ENCODE data around the gene TCF19.

TCF19 gene

DNA sequence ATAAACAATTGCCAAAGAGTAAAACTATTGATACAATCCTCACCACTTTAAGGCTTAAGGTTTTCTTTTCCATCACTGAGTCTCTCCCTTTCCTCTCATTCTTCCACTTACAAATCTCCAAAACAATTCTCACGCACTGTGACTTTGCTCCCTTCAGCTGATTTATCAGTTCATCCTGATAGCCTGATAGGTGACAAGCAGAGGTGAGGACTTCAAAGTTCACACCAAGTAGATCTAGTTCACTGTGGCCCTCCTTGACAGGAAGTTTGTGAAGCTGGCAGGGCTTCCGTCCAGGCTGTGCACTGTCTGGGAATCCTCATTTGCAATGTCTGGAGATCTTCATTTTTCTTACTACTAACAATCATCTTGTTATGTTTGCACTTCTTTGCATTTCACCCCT is 47.2 kb downstream of the TCF19 start:
- no peak for DNase-seq (ENCODE audit: low read depth in 2 of 2)

DNA sequence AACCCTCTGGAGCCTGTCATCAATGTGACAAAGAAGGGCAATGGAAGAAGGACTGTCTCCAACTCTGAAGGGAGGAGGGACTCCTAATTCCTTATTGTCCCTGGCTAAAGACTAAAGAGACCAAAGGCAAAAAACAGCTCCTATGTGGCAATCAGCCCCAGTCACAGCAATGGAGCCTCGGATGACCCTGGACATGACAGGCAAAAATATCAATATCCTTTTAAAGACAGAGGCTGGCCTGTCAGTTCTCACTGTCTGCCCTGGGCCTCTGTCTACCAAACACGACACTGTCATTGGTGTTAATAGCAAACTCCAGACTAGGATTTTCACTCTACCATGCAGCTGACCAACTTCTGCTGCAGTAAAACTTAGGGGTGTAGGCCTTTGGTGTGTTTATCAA is 50.1 kb downstream of the TCF19 start:
- no peak for DNase-seq (ENCODE audit: low read depth in 2 of 2)

DNA sequence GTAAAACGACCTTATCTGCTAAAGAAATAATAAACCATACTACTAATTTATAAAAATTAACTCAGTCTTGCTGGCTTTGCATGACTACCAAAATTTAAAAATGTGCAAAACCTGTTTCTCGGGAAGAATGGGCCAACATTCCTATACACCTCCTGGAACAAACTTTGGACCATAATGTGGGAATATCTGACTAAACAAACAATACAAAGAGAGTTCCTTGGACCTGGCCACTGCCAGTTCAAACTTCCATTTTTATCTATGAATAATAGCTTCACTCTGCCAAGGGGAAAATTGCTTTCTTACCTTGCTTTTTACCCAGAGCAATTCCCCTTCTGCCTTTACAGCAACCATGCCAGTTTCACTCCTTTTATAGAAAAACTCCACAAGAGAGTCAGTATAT is 50.7 kb downstream of the TCF19 start:
- no peak for DNase-seq (ENCODE audit: low read depth in 2 of 2)

DNA sequence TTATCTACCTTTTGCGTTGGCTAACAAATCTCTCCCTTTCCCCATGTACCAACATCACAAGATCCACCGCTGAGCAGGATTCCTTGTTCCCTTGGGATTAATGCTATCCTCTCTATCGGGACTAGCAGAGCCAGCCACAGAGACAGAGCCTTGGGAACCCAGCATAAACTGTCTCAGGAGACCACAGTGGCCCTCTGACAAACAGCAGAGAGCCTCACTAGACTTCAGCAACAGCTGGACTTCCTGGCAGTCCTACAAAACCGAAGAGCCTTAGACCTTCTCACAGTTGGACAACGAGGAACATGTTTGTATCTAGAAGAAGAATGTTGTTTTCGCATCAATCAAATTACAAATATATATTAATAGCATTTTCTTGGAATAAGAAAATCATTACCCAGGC is 51.7 kb downstream of the TCF19 start:
- no peak for DNase-seq (ENCODE audit: low read depth in 2 of 2)

DNA sequence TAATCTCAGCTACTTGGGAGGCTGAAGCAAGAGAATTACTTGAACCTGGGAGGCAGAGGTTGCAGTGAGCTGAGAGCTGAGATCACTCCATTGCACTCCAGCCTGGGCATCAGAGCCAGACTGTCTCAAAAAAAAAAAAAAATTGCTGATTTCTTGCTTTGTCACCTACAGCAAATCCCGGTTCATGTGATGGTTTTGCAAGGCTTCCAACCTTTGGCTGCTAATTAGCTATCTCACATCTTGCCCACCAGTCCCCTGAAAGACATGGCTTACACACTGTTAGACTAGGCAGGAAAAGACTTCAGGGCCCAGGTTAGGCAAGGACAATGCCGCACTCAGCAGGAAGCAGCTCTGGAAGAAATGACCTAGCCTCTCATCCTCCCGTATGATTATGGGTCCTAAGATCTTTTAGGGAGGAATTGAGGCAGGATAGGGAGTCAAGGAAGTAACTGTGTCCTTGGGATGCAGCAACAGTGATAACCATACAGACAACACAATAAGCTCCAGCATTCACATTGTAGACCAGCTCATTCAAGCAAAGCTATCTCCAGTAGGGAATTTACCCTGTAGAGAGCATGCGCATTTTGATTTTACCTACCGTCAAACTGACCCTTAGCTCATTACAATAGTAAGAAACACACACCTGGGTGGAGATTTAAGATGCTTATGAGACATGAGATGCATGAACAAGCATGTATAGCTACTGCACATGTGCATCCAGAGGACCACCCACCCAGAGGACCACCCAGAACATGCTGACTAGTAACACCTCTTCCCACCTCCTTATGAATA is 52.5 kb downstream of the TCF19 start:
- no peak for DNase-seq (ENCODE audit: low read depth in 2 of 2)
